Neural cell (in vitro differentiated cells): ENCODE results near the gene SLC16A12. TPM values are rescaled to one million over a fixed set of nuclear protein-coding genes. Genes with fewer than 3 reads are reported as not detected.

Experiments used
- H2AFZ ChIP-seq: fragments of 200-600, 300-800 bp; sonication (generic), shearing (Covaris generic); 2 replicates; pipeline ENCODE4 v1.6.0; 2014; ENCODE audit warnings: low read depth, mild to moderate bottlenecking, antibody characterized with exemption, low read length, moderate library complexity
- H3F3A ChIP-seq: fragments of 200-600 bp; shearing (Covaris generic); 2 replicates; pipeline ENCODE4 v1.6.1; 2016; ENCODE audit warnings: mild to moderate bottlenecking, moderate library complexity, mixed read lengths, antibody characterized with exemption, low read length; ENCODE audit not compliant: insufficient read depth, poor library complexity, severe bottlenecking
- H3K27ac ChIP-seq: fragments of 200-600, 300-800 bp; sonication (generic), shearing (Covaris generic); 2 replicates; pipeline ENCODE4 v1.5.1; 2014; ENCODE audit warnings: mild to moderate bottlenecking, low read length, moderate library complexity
- H3K27me3 ChIP-seq: fragments of 300-800, 200-600 bp; sonication (generic), shearing (Covaris generic); 2 replicates; pipeline ENCODE4 v1.6.0; 2014; ENCODE audit warnings: mild to moderate bottlenecking, low read depth, low read length, moderate library complexity; ENCODE audit not compliant: insufficient read depth
- H3K36me3 ChIP-seq: fragments of 300-800, 200-600 bp; sonication (generic), shearing (Covaris generic); 2 replicates; pipeline ENCODE4 v1.5.1; 2014; ENCODE audit warnings: mild to moderate bottlenecking, antibody characterized with exemption, low read length, moderate library complexity; ENCODE audit not compliant: insufficient read depth
- H3K4me2 ChIP-seq: fragments of 300-800, 200-600 bp; sonication (generic), shearing (Covaris generic); 2 replicates; pipeline ENCODE4 v1.6.0; 2014; ENCODE audit warnings: mild to moderate bottlenecking, low read length
- H3K4me3 ChIP-seq: fragments of 300-800, 200-600 bp; sonication (generic), shearing (Covaris generic); 2 replicates; pipeline ENCODE4 v1.5.1; 2014; ENCODE audit warnings: mild to moderate bottlenecking, low read length, moderate library complexity
- H3K79me2 ChIP-seq: fragments of 200-600 bp; shearing (Covaris generic); replicated peaks from 2 replicates; pipeline ENCODE4 v1.6.0; 2014; ENCODE audit warnings: mild to moderate bottlenecking, low read length, moderate library complexity; ENCODE audit not compliant: insufficient read depth
- H3K9ac ChIP-seq: fragments of 300-800, 200-600 bp; sonication (generic), shearing (Covaris generic); 2 replicates; pipeline ENCODE4 v1.6.1; 2016; ENCODE audit warnings: mild to moderate bottlenecking, low read length, mixed read lengths
- H3K9me2 ChIP-seq: fragments of 200-600 bp; shearing (Covaris generic); 2 replicates; pipeline ENCODE4 v1.6.1; 2016; ENCODE audit warnings: mild to moderate bottlenecking, low read length, mixed read lengths; ENCODE audit not compliant: insufficient read depth
- H3K9me3 ChIP-seq: fragments of 200-600, 300-800 bp; sonication (generic), shearing (Covaris generic); 2 replicates; pipeline ENCODE4 v1.6.1; 2016; ENCODE audit warnings: mild to moderate bottlenecking, mixed run types, low read length, moderate library complexity, mixed read lengths
- H4K20me1 ChIP-seq: fragments of 200-600 bp; shearing (Covaris generic); 2 replicates; pipeline ENCODE4 v1.6.1; 2016; ENCODE audit warnings: mild to moderate bottlenecking, mixed run types; ENCODE audit not compliant: insufficient read depth
- CTCF ChIP-seq: fragments of 450-650 bp; IDR thresholded peaks from 2 replicates; pipeline ENCODE4 v1.5.1; 2014; ENCODE audit warnings: antibody characterized with exemption, mild to moderate bottlenecking, moderate library complexity; ENCODE audit not compliant: poor library complexity, severe bottlenecking
- EP300 ChIP-seq: fragments of 450-650 bp; conservative IDR thresholded peaks from 2 replicates; pipeline ENCODE4 v1.6.1; 2014; ENCODE audit warnings: antibody characterized with exemption, mild to moderate bottlenecking, moderate library complexity; ENCODE audit not compliant: poor library complexity, severe bottlenecking
- EZH2 ChIP-seq: fragments of 200-600, 300-800 bp; shearing (Covaris generic), sonication (generic); IDR thresholded peaks from 2 replicates; pipeline ENCODE4 v1.6.1; 2014; ENCODE audit warnings: antibody characterized with exemption, low read length, borderline replicate concordance, mild to moderate bottlenecking; ENCODE audit not compliant: insufficient read depth, poor library complexity, severe bottlenecking
- MXI1 ChIP-seq: fragments of 450-650 bp; conservative IDR thresholded peaks from 2 replicates; pipeline ENCODE4 v1.6.1; 2014; ENCODE audit warnings: antibody characterized with exemption, mild to moderate bottlenecking; ENCODE audit not compliant: poor library complexity, severe bottlenecking
- POLR2AphosphoS5 ChIP-seq: IDR thresholded peaks from 2 replicates; pipeline ENCODE4 v1.6.1; 2012
- REST ChIP-seq: IDR thresholded peaks from 2 replicates; pipeline ENCODE4 v1.6.1; 2012; ENCODE audit warnings: borderline replicate concordance
- SMC3 ChIP-seq: fragments of 450-650 bp; conservative IDR thresholded peaks from 2 replicates; pipeline ENCODE4 v1.6.1; 2014; ENCODE audit warnings: antibody characterized with exemption, mild to moderate bottlenecking, moderate library complexity; ENCODE audit not compliant: poor library complexity
- polyA plus RNA-seq: library from polyadenylated mRNA; depleted of rRNA; stranded (reverse); fragments of >200 nt; gene quantifications from 2 replicates; pipeline ENCODE4 v1.2.3, GENCODE V29; 2014

The SLC16A12 gene
- polyA plus RNA-seq, 1 donor from 2014 or later: 0.04 TPM

GRCh38 chr10:89574368-89574767 lies 39.0 kb upstream of the SLC16A12 start:
- Histone ChIP-seq H3K9me2 (no peaks in the 10 kb centered on the region), H4K20me1 (no peaks in the 10 kb centered on the region), H3F3A (no peaks in the 10 kb centered on the region), H2AFZ (no peak overlapping the region), H3K36me3 (no peaks in the 10 kb centered on the region), H3K9me3 (no peaks in the 10 kb centered on the region), H3K79me2 (no peaks in the 10 kb centered on the region), H3K27me3 (no peaks in the 10 kb centered on the region), H3K27ac (no peak overlapping the region), H3K4me3 (no peak overlapping the region), H3K9ac (no peak overlapping the region), H3K4me2 (no peak overlapping the region)
- no peak for TF ChIP-seq EZH2
- no peak for TF ChIP-seq POLR2AphosphoS5
- no peak for TF ChIP-seq SMC3
- no peak for TF ChIP-seq EP300
- TF ChIP-seq REST: no peak
- TF ChIP-seq CTCF: no peak
- no peak for TF ChIP-seq MXI1

- no peak overlapping the region for H2AFZ ChIP-seq
- TF ChIP-seq REST (no peak), EZH2 (no peak)
- no peaks in the 10 kb centered on the region for H3K9me2 ChIP-seq
- H3K4me3 ChIP-seq: no peak overlapping the region
- H3K4me2 ChIP-seq: no peak overlapping the region
- H3K27ac ChIP-seq: no peak overlapping the region
- no peaks in the 10 kb centered on the region for H3K27me3 ChIP-seq
- H3K79me2 ChIP-seq: no peaks in the 10 kb centered on the region
- H3K36me3 ChIP-seq: no peaks in the 10 kb centered on the region
- no peaks in the 10 kb centered on the region for H3F3A ChIP-seq
- no peaks in the 10 kb centered on the region for H3K9me3 ChIP-seq
- no peaks in the 10 kb centered on the region for H4K20me1 ChIP-seq
- no peak overlapping the region for H3K9ac ChIP-seq
Observed at GRCh38 chr10:89567576-89568245, 32.3 kb upstream of the SLC16A12 start.
